ENCODE measurements around the gene TFF3. TPM values are rescaled to one million over a fixed set of nuclear protein-coding genes. Genes with fewer than 3 reads are reported as not detected.

Gene TFF3
- total RNA-seq, 1 experiment from 2014 or later, result not detected

DNA sequence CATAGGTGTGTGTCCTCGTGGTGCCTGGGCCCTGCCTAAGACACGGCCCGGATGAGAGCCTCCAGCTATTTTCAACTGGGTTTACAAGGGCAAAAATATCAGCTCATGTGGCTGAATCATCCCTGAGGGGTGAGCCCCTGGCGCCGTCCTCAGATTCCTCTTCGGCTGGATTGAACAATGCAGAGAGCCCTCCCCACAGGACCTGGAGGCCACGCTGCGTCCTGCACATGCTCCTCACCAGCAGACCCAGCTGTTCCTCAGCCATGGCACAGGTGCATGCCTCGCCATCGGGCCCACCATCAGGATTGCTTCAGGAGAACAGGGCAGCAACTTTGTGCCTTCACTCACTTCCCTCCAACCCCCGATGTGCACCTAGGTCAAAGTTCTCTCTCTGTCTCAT is 35.3 kb downstream of the TFF3 start:
- POLR2A ChIA-PET (ENCODE audit: low non-redundant PET), result no interaction called here
- BruUV-seq (replicated peaks), result no TSS peak
- Histone ChIP-seq H3K9me3 (ENCODE audit: low read depth, low read length, poor library complexity, severe bottlenecking) (no peaks in the 10 kb centered on the region), H3K27me3 (replicated peaks; ENCODE audit: insufficient read depth, low read depth, low read length, poor library complexity) (no peaks in the 10 kb centered on the region), H3K36me3 (ENCODE audit: insufficient read depth, low read length, poor library complexity, severe bottlenecking) (no peaks in the 10 kb centered on the region), H3K4me3 (ENCODE audit: low read depth, low read length, poor library complexity, severe bottlenecking) (no peak overlapping the region), H3K27ac (ENCODE audit: low read depth, low read length, poor library complexity, severe bottlenecking) (no peak overlapping the region), H3K4me1 (ENCODE audit: insufficient read depth, low read length, poor library complexity, severe bottlenecking) (no peaks in the 10 kb centered on the region)
- CTCF ChIA-PET, result no interaction called here
- no peak for TF ChIP-seq EZH2 (IDR thresholded peaks at IDR 0.05; ENCODE audit: borderline replicate concordance, low read depth, low read length, poor library complexity, severe bottlenecking)
- TF ChIP-seq, protein P1, sequence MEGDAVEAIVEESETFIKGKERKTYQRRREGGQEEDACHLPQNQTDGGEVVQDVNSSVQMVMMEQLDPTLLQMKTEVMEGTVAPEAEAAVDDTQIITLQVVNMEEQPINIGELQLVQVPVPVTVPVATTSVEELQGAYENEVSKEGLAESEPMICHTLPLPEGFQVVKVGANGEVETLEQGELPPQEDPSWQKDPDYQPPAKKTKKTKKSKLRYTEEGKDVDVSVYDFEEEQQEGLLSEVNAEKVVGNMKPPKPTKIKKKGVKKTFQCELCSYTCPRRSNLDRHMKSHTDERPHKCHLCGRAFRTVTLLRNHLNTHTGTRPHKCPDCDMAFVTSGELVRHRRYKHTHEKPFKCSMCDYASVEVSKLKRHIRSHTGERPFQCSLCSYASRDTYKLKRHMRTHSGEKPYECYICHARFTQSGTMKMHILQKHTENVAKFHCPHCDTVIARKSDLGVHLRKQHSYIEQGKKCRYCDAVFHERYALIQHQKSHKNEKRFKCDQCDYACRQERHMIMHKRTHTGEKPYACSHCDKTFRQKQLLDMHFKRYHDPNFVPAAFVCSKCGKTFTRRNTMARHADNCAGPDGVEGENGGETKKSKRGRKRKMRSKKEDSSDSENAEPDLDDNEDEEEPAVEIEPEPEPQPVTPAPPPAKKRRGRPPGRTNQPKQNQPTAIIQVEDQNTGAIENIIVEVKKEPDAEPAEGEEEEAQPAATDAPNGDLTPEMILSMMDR (conservative IDR thresholded peaks at IDR 0.05; ENCODE audit: low read depth, low read length), result no peak
- intact Hi-C loops (cut with micrococcal nuclease; ENCODE audit: unreplicated experiment), result no loop called here
- DNase-seq (ENCODE audit: low spot score), result no peak

DNA sequence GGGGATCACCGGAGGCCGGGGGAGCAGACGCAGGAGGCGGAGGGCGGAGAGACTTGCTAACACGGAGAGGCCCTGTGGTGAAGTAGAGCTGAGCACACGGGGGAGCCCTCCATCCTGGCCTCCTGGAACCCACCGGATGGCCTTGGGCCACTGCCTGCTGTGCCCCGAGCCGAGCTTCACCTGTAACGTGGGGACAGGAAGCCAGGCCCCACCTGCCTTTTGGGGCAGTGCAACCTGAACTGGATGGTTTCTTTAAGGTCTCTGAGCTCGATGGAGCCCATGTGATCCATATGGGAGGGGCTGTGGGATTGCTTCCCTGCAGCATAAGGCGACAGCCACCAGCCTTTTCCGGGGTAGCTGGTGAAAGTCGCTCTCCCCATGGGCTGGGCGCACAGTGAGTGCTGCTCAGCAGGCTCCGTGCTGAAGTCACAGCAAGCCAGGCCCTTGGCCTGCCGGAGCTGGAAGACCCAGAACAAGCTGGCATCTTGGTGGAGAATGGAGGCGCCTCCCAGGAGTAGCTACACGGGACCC is 35.8 kb downstream of the TFF3 start:
- Histone ChIP-seq H3K36me3 (ENCODE audit: insufficient read depth, low read length, poor library complexity, severe bottlenecking) (no peaks in the 10 kb centered on the region), H3K9me3 (ENCODE audit: low read depth, low read length, poor library complexity, severe bottlenecking) (no peaks in the 10 kb centered on the region), H3K4me3 (ENCODE audit: low read depth, low read length, poor library complexity, severe bottlenecking) (no peak overlapping the region), H3K4me1 (ENCODE audit: insufficient read depth, low read length, poor library complexity, severe bottlenecking) (no peaks in the 10 kb centered on the region), H3K27ac (ENCODE audit: low read depth, low read length, poor library complexity, severe bottlenecking) (no peak overlapping the region), H3K27me3 (replicated peaks; ENCODE audit: insufficient read depth, low read depth, low read length, poor library complexity) (no peaks in the 10 kb centered on the region)
- intact Hi-C loops (cut with micrococcal nuclease; ENCODE audit: unreplicated experiment), result no loop called here
- no peak for DNase-seq (ENCODE audit: low spot score)
- TF ChIP-seq, protein P1 (conservative IDR thresholded peaks at IDR 0.05; ENCODE audit: low read depth, low read length), result no peak
- TF ChIP-seq EZH2 (IDR thresholded peaks at IDR 0.05; ENCODE audit: borderline replicate concordance, low read depth, low read length, poor library complexity, severe bottlenecking), result no peak
- ChIA-PET POLR2A (ENCODE audit: low non-redundant PET) (no interaction called here), CTCF (no interaction called here)
- BruUV-seq (replicated peaks), result no TSS peak

DNA sequence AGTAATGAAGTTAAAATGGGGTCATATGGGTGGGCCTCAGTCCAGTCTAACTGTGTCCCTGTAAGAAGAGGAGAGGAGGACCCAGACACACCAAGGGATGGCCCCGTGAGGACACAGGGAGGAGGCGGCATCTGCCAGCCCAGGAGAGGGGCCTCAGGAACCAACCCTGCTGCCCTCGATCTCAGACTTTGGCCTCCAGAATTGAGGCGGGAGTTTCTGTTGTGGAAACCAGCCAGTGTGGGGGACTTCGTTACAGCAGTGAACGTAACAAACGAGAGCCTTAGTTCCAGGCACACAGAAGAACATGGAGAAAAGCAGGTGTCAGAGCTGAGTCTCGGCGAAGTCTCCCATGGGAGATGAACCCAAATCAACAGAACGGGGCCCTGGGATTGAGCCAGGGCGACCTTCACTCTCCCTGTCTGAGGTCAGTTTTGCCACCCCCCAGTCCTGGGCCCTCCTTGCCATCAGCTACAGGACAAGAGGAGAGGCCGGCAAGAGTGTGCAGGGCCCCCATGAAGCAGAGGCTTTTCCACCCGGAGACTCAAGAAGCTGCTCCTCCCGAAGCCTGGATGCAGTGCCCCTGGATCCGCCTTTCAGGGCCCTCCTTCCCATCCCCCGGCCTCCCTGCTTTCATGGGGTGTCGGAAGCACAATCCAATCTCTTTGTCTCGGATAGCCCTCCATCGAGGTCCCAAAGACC is 36.6 kb downstream of the TFF3 start:
- intact Hi-C loops (cut with micrococcal nuclease; ENCODE audit: unreplicated experiment), result no loop called here
- ChIA-PET CTCF (no interaction called here), POLR2A (ENCODE audit: low non-redundant PET) (no interaction called here)
- Histone ChIP-seq H3K27ac (ENCODE audit: low read depth, low read length, poor library complexity, severe bottlenecking) (no peak overlapping the region), H3K9me3 (ENCODE audit: low read depth, low read length, poor library complexity, severe bottlenecking) (no peaks in the 10 kb centered on the region), H3K36me3 (ENCODE audit: insufficient read depth, low read length, poor library complexity, severe bottlenecking) (no peaks in the 10 kb centered on the region), H3K27me3 (replicated peaks; ENCODE audit: insufficient read depth, low read depth, low read length, poor library complexity) (no peaks in the 10 kb centered on the region), H3K4me1 (ENCODE audit: insufficient read depth, low read length, poor library complexity, severe bottlenecking) (no peaks in the 10 kb centered on the region), H3K4me3 (ENCODE audit: low read depth, low read length, poor library complexity, severe bottlenecking) (no peak overlapping the region)
- no peak for DNase-seq (ENCODE audit: low spot score)
- BruUV-seq (replicated peaks), result no TSS peak
- TF ChIP-seq EZH2 (IDR thresholded peaks at IDR 0.05; ENCODE audit: borderline replicate concordance, low read depth, low read length, poor library complexity, severe bottlenecking), result no peak
- TF ChIP-seq, protein P1 (conservative IDR thresholded peaks at IDR 0.05; ENCODE audit: low read depth, low read length), result no peak

Data from A673 (cell line).